ENCODE measurements around the gene PACS1.

The PACS1 gene

DNA sequence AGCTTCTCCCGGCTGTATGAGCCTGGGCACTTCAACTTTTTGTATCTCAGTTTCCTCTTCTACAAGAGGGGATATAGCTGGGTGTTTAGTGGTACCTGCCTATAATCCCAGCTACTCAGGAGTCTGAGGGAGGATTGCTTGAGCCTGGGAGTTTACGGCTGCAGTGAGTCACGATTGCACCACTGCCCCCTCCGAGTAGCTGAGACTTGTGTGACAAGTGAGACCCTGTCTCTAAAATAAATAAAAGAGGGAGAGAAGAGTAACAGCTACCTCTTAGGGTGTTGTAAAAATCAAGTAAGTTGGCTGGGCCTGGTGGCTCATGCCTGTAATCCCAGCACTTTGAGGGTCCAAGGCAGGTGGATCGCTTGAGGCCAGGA lies 33.8 kb upstream of the PACS1 start:
- Histone ChIP-seq H3K79me2 (ENCODE audit: insufficient read depth, low read length) (no peaks in the 10 kb centered on the region), H3K36me3 (ENCODE audit: insufficient read depth, low read length) (no peaks in the 10 kb centered on the region), H3K9ac (ENCODE audit: low read length) (no peak overlapping the region), H3F3A (ENCODE audit: insufficient read depth, low read length) (no peaks in the 10 kb centered on the region), H2AFZ (ENCODE audit: low read length) (no peak overlapping the region), H3K4me2 (ENCODE audit: low read length) (no peak overlapping the region), H3K9me3 (ENCODE audit: low read length) (no peaks in the 10 kb centered on the region), H3K4me1 (ENCODE audit: insufficient read depth, low read length, severe bottlenecking) (no peaks in the 10 kb centered on the region), H3K27ac (ENCODE audit: low read depth, low read length, poor library complexity, severe bottlenecking) (no peak overlapping the region), H3K4me3 (ENCODE audit: low read depth, low read length, poor library complexity, severe bottlenecking) (no peak overlapping the region), H3K9me2 (ENCODE audit: low read depth, low read length) (no peaks in the 10 kb centered on the region), H3K27me3 (ENCODE audit: insufficient read depth, low read length) (no peaks in the 10 kb centered on the region; the same call in 1 of the 2 replicates), H4K20me1 (ENCODE audit: insufficient read depth, low read length) (no peaks in the 10 kb centered on the region)
- TF ChIP-seq EZH2 (IDR thresholded peaks at IDR 0.05; ENCODE audit: borderline replicate concordance, low read length) (no peak), CTCF (IDR thresholded peaks at IDR 0.05; ENCODE audit: low read length) (no peak)

DNA sequence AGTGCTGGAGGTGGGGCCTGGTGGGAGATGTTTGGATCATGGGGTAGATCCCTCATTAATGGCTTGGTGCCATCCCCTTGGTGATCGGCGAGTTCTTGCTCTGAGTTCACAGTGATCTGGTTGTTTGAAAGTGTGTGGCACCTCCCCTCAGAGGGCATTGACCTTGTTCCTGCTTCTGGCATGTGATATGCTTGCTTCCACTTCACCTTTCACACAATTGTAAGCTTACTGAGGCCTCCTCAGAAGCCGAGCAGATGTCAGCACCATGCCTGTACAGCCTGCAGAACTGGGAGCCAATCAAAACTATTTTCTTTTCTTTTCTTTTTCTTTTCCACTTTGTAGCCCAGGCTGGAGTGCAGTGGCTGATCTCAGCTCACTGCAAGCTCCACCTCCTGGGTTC lies 32.7 kb upstream of the PACS1 start:
- Histone ChIP-seq H2AFZ (ENCODE audit: low read length) (no peak overlapping the region), H3K4me3 (ENCODE audit: low read depth, low read length, poor library complexity, severe bottlenecking) (no peak overlapping the region), H3K36me3 (ENCODE audit: insufficient read depth, low read length) (no peaks in the 10 kb centered on the region), H4K20me1 (ENCODE audit: insufficient read depth, low read length) (no peaks in the 10 kb centered on the region), H3K9me2 (ENCODE audit: low read depth, low read length) (no peaks in the 10 kb centered on the region), H3K27ac (ENCODE audit: low read depth, low read length, poor library complexity, severe bottlenecking) (no peak overlapping the region), H3K4me2 (ENCODE audit: low read length) (no peak overlapping the region), H3K9me3 (ENCODE audit: low read length) (no peaks in the 10 kb centered on the region), H3K9ac (ENCODE audit: low read length) (no peak overlapping the region), H3K4me1 (ENCODE audit: insufficient read depth, low read length, severe bottlenecking) (no peaks in the 10 kb centered on the region), H3K27me3 (ENCODE audit: insufficient read depth, low read length) (no peaks in the 10 kb centered on the region; the same call in 1 of the 2 replicates), H3F3A (ENCODE audit: insufficient read depth, low read length) (no peaks in the 10 kb centered on the region), H3K79me2 (ENCODE audit: insufficient read depth, low read length) (no peaks in the 10 kb centered on the region)
- TF ChIP-seq CTCF (IDR thresholded peaks at IDR 0.05; ENCODE audit: low read length) (no peak), EZH2 (IDR thresholded peaks at IDR 0.05; ENCODE audit: borderline replicate concordance, low read length) (no peak)

DNA sequence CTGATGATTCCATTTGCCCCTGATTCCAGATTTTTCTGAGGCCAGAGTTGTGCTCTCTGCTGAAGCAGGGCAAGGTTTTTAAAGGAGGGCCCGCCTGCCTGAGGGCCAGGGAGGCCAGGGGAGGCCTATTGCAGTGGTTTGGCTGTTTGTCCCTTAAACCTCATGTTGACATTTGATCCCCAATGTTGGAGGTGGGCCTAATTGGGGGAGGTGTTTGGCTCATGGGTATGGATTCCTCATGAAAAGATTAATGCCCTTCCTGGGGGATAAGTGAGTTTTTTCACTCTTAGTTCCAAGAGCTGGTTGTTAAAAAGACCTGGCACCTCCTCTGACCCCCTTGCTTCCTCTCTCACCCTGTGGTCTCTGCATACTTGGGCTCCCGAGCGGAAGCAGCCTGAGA lies 30.3 kb upstream of the PACS1 start:
- Histone ChIP-seq H3K4me2 (ENCODE audit: low read length) (no peak overlapping the region), H3K27me3 (ENCODE audit: insufficient read depth, low read length) (no peaks in the 10 kb centered on the region; the same call in 1 of the 2 replicates), H4K20me1 (ENCODE audit: insufficient read depth, low read length) (no peaks in the 10 kb centered on the region), H3K36me3 (ENCODE audit: insufficient read depth, low read length) (no peaks in the 10 kb centered on the region), H3F3A (ENCODE audit: insufficient read depth, low read length) (no peaks in the 10 kb centered on the region), H3K9me3 (ENCODE audit: low read length) (no peaks in the 10 kb centered on the region), H2AFZ (ENCODE audit: low read length) (no peak overlapping the region), H3K79me2 (ENCODE audit: insufficient read depth, low read length) (no peaks in the 10 kb centered on the region), H3K4me1 (ENCODE audit: insufficient read depth, low read length, severe bottlenecking) (peaks cover 3% of the 10 kb centered on the region), H3K27ac (ENCODE audit: low read depth, low read length, poor library complexity, severe bottlenecking) (no peak overlapping the region), H3K9ac (ENCODE audit: low read length) (no peak overlapping the region), H3K4me3 (ENCODE audit: low read depth, low read length, poor library complexity, severe bottlenecking) (no peak overlapping the region), H3K9me2 (ENCODE audit: low read depth, low read length) (no peaks in the 10 kb centered on the region)
- TF ChIP-seq EZH2 (IDR thresholded peaks at IDR 0.05; ENCODE audit: borderline replicate concordance, low read length) = no peak
- no peak for TF ChIP-seq CTCF (IDR thresholded peaks at IDR 0.05; ENCODE audit: low read length)

All from OCI-LY1 (cell line).